GM12892 (cell line): Measurements from ENCODE around the gene CFAP299.

Source experiments
- DNase-seq: peaks from one replicate; pipeline ENCODE4 v3.0.0; 2011; ENCODE audit not compliant: insufficient read length
- FAIRE-seq: peaks from 2 replicates; lab custom pipeline; 2011; peaks lifted over from hg19 to GRCh38; lab: Jason Lieb, UNC
- POLR2A ChIP-seq: IDR thresholded peaks from 2 replicates; pipeline ENCODE4 v1.6.1; 2011; ENCODE audit warnings: low read depth, low read length, control low read depth
- POLR2AphosphoS5 ChIP-seq: IDR thresholded peaks from 2 replicates; pipeline ENCODE4 v1.6.1; 2011; ENCODE audit warnings: low read depth, low read length, control low read depth
- TAF1 ChIP-seq: IDR thresholded peaks from 2 replicates; pipeline ENCODE4 v1.6.1; 2011; ENCODE audit warnings: low read depth, mild to moderate bottlenecking, control low read depth, low read length, borderline replicate concordance

CFAP299 gene

GRCh38 chr4:80498725-80499124 is 163.2 kb downstream of the CFAP299 start:
- TF ChIP-seq POLR2A: no peak
- no peak for TF ChIP-seq POLR2AphosphoS5
- no peak for TF ChIP-seq TAF1
- FAIRE-seq: no peak
- DNase-seq: no peak

- FAIRE-seq (no peak), DNase-seq (no peak)
- TF ChIP-seq TAF1: no peak
- no peak for TF ChIP-seq POLR2AphosphoS5
- no peak for TF ChIP-seq POLR2A
Observed at GRCh38 chr4:80500613-80501012, 165.1 kb downstream of the CFAP299 start.

- no peak for TF ChIP-seq TAF1
- no peak for TF ChIP-seq POLR2A
- no peak for TF ChIP-seq POLR2AphosphoS5
- DNase-seq (no peak), FAIRE-seq (no peak)
Observed at GRCh38 chr4:80507077-80507476, 171.5 kb downstream of the CFAP299 start.

- FAIRE-seq (peak; percentile 5), DNase-seq (no peak)
- TF ChIP-seq POLR2A (no peak), TAF1 (no peak), POLR2AphosphoS5 (no peak)
Observed at GRCh38 chr4:80507507-80507906, 172.0 kb downstream of the CFAP299 start.

- FAIRE-seq: no peak
- TF ChIP-seq TAF1: no peak
- TF ChIP-seq POLR2AphosphoS5: no peak
- no peak for DNase-seq
Observed at GRCh38 chr4:80515496-80515895, 180.0 kb downstream of the CFAP299 start.

- no peak for DNase-seq
- TF ChIP-seq POLR2AphosphoS5 (no peak), POLR2A (no peak), TAF1 (no peak)
- no peak for FAIRE-seq
Observed at GRCh38 chr4:80521438-80521837, 185.9 kb downstream of the CFAP299 start.

GRCh38 chr4:80526697-80527096 is 191.2 kb downstream of the CFAP299 start:
- DNase-seq: no peak
- TF ChIP-seq TAF1: no peak
- no peak for TF ChIP-seq POLR2AphosphoS5
- no peak for TF ChIP-seq POLR2A
- no peak for FAIRE-seq

GRCh38 chr4:80529026-80529425 is 193.5 kb downstream of the CFAP299 start:
- no peak for DNase-seq
- no peak for TF ChIP-seq TAF1
- no peak for TF ChIP-seq POLR2AphosphoS5
- TF ChIP-seq POLR2A: no peak
- FAIRE-seq: no peak

- FAIRE-seq: no peak
- no peak for TF ChIP-seq POLR2A
- TF ChIP-seq POLR2AphosphoS5: no peak
- no peak for TF ChIP-seq TAF1
Observed at GRCh38 chr4:80532674-80533333, 197.3 kb downstream of the CFAP299 start.

GRCh38 chr4:80535551-80535950 is 200.0 kb downstream of the CFAP299 start:
- FAIRE-seq: no peak
- TF ChIP-seq POLR2A (no peak), POLR2AphosphoS5 (no peak), TAF1 (no peak)
- DNase-seq: no peak

More at GRCh38 chr4:80532674-80533333, 197.3 kb downstream of the CFAP299 start:
- DNase-seq: no peak

- DNase-seq (no peak), FAIRE-seq (no peak)
- TF ChIP-seq POLR2AphosphoS5: no peak
- no peak for TF ChIP-seq TAF1
- TF ChIP-seq POLR2A: no peak
Observed at GRCh38 chr4:80538276-80538926, 202.9 kb downstream of the CFAP299 start.

- TF ChIP-seq TAF1: no peak
- no peak for TF ChIP-seq POLR2A
- no peak for TF ChIP-seq POLR2AphosphoS5
- FAIRE-seq: peak; percentile 9
- no peak for DNase-seq
Observed at GRCh38 chr4:80539190-80539589, 203.7 kb downstream of the CFAP299 start.

- FAIRE-seq (no peak), DNase-seq (no peak)
- no peak for TF ChIP-seq POLR2AphosphoS5
- TF ChIP-seq TAF1: no peak
- no peak for TF ChIP-seq POLR2A
Observed at GRCh38 chr4:80540349-80540748, 204.8 kb downstream of the CFAP299 start.
